Nephron (organoid): ENCODE data around the gene MDM2.

Experiments
- H3K27ac Mint-ChIP-seq, 3 experiments: 2 replicates each; pipeline ENCODE4 v1.8.0; 2020; ENCODE audit warnings: mixed read lengths in 3 of 3, mild to moderate bottlenecking in 2 of 3, moderate library complexity in 1 of 3
- H3K27me3 Mint-ChIP-seq: 2 replicates; pipeline ENCODE4 v1.8.0; 2021; ENCODE audit warnings: low read depth, mild to moderate bottlenecking, moderate library complexity, mixed read lengths
- H3K36me3 Mint-ChIP-seq: 2 replicates; pipeline ENCODE4 v1.8.0; 2020; ENCODE audit warnings: low read depth, mixed read lengths
- H3K4me1 Mint-ChIP-seq: 2 replicates; pipeline ENCODE4 v1.8.0; 2020; ENCODE audit warnings: mixed read lengths
- H3K4me3 Mint-ChIP-seq, 3 experiments: 2 replicates each; pipeline ENCODE4 v1.8.0; 2020; ENCODE audit warnings: mild to moderate bottlenecking in 3 of 3, mixed read lengths in 3 of 3, moderate library complexity in 2 of 3
- H3K9me3 Mint-ChIP-seq: 2 replicates; pipeline ENCODE4 v1.8.0; 2020; ENCODE audit warnings: mixed read lengths
- TF ChIP-seq, protein P1 (sequence below), 3 experiments: fragments of 200-600 bp; sonication (generic); IDR thresholded peaks; one replicate each; pipeline ENCODE4 v1.5.0; 2021; ENCODE audit warnings: antibody characterized with exemption in 3 of 3; ENCODE audit not compliant: unreplicated experiment in 3 of 3

Gene MDM2

DNA sequence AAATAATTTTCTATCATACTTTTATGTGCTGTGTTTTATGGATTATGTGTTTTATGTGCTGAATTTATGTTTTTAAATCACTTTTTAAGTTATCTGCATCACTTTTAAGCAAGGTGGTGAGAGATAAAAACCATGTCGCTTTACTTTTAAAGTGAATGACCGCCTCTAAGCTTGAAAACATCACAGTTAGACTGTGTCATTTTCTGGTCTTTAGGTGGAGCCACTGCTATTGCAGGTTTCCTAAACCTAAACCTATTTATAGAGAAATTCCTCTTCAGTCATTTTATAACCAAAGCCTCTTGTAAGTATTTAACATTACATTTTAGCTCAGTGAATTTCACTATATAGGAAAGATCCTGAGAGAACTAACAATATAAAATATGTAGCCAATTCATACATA is 21.0 kb upstream of the MDM2 start:
- H3K27ac Mint-ChIP-seq, result no peak overlapping the region
- no peaks in the 10 kb centered on the region for H3K9me3 Mint-ChIP-seq
- no peaks in the 10 kb centered on the region for H3K4me1 Mint-ChIP-seq
- H3K27me3 Mint-ChIP-seq, result no peaks in the 10 kb centered on the region
- H3K4me3 Mint-ChIP-seq, result no peak overlapping the region
- TF ChIP-seq, protein P1, sequence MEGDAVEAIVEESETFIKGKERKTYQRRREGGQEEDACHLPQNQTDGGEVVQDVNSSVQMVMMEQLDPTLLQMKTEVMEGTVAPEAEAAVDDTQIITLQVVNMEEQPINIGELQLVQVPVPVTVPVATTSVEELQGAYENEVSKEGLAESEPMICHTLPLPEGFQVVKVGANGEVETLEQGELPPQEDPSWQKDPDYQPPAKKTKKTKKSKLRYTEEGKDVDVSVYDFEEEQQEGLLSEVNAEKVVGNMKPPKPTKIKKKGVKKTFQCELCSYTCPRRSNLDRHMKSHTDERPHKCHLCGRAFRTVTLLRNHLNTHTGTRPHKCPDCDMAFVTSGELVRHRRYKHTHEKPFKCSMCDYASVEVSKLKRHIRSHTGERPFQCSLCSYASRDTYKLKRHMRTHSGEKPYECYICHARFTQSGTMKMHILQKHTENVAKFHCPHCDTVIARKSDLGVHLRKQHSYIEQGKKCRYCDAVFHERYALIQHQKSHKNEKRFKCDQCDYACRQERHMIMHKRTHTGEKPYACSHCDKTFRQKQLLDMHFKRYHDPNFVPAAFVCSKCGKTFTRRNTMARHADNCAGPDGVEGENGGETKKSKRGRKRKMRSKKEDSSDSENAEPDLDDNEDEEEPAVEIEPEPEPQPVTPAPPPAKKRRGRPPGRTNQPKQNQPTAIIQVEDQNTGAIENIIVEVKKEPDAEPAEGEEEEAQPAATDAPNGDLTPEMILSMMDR (IDR thresholded peaks at IDR 0.05; ENCODE audit: unreplicated experiment in 3 of 3), result no peak
- H3K36me3 Mint-ChIP-seq, result no peaks in the 10 kb centered on the region

DNA sequence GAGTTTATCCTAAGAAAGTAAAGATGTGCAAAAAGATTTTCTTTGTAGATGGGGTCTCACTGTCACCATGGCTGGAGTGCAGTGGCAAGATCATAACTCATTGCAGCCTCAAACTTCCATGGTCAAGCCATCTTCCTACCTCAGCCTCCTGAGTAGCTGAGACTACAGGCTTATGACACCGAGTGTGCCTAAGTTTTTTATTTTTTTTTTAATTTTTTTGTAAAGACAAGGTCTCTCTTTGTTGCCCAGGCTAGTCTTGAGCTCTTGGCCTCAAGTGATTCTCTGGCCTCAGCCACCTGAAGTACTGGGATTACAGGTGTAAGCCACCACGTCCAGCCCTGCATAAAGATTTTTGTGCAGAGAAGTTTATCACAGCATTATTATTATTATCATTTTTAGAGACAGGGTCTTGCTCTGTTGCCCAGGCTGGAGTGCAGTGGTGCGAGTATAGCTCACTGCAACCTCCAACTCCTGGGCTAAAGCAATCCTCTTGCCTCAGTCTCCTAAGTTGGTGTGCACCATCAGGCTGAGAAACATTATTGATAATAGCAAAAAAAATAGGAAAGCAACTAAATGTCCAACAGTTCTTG is 19.3 kb upstream of the MDM2 start:
- H3K9me3 Mint-ChIP-seq, result no peaks in the 10 kb centered on the region

DNA sequence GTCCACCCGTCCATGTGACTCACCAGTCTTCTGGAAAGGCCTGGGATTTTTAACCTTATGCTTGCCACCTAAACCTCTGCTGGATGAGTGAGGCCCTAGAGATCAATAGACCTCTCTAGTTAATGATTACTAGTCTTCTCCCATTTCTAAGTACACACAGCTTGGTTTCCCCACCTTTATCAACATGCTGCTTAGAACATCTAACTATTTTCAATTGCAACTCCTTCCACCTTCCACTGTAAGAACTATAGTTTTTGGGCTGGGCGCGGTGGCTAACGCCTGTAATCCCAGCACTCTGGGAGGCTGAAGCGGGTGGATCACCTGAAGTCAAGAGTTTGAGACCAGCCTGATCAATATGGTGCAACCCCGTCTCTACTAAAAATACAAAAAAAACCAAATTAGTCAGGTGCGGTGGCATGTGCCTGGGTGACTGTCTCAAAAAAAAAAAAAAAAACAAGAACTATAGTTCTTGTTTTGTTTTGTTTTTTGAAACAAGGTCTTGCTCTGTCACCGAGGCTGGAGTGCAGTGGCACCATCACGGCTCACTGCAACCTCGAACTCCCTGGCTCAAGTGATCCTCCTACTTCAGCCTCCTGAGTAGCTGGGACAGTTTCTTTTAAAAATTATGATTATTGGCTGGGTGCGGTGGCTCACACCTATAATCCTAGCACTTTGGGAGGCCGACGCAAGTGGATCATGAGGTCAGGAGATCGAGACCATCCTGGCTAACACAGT is 18.7 kb upstream of the MDM2 start:
- no peak overlapping the region for H3K4me3 Mint-ChIP-seq
- H3K27ac Mint-ChIP-seq, result no peak overlapping the region
- H3K27me3 Mint-ChIP-seq, result no peaks in the 10 kb centered on the region
- H3K36me3 Mint-ChIP-seq, result no peaks in the 10 kb centered on the region
- H3K9me3 Mint-ChIP-seq, result no peaks in the 10 kb centered on the region
- no peaks in the 10 kb centered on the region for H3K4me1 Mint-ChIP-seq
- TF ChIP-seq, protein P1 (IDR thresholded peaks at IDR 0.05; ENCODE audit: unreplicated experiment in 3 of 3), result no peak

More for the DNA sequence above, 19.3 kb upstream of the MDM2 start:
- Mint-ChIP-seq H3K27me3 (no peaks in the 10 kb centered on the region), H3K36me3 (no peaks in the 10 kb centered on the region), H3K4me1 (no peaks in the 10 kb centered on the region), H3K27ac (no peak overlapping the region), H3K4me3 (no peak overlapping the region)
- TF ChIP-seq, protein P1 (IDR thresholded peaks at IDR 0.05; ENCODE audit: unreplicated experiment in 3 of 3), result no peak

DNA sequence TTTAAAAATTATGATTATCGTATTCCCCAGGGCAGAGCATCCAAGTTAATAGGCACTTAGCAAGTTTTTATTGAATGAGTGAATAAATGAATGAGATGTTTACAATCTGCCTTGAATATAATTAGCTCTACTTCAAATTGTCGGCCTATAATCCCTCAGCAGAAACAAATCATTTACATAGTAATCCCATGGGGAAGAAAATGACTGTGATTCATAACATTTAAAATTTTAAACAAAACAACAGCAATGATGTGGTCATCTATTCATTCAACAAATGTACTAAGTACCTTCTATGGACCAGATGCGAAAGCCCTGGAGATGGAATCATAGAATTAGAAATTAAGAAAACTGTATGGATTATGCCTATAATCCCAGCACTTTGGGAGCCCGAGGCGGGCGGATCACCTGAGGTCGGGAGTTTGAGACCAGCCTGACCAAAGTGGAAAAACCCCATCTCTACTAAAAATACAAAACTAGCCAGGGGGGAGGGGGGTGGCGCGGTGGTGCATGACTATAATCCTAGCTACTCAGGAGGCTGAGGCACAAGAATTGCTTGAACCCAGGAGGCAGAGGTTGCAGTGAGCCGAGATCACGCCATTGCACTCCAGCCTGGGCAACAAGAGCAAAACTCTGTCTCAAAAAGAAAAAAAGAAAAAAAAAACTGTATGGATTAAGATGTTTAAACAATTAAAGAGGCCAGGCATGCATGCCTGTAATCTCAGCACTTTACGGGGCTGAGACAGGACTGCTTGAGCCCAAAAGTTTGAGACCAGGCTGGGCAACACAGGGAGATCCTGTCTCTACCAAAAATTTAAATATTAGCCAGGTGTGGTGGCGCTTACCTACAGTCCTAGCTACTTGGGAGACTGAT is 17.7 kb upstream of the MDM2 start:
- Mint-ChIP-seq H3K27ac (no peak overlapping the region), H3K36me3 (no peaks in the 10 kb centered on the region), H3K9me3 (no peaks in the 10 kb centered on the region), H3K4me1 (no peaks in the 10 kb centered on the region), H3K27me3 (no peaks in the 10 kb centered on the region), H3K4me3 (no peak overlapping the region)
- TF ChIP-seq, protein P1 (IDR thresholded peaks at IDR 0.05; ENCODE audit: unreplicated experiment in 3 of 3), result no peak

DNA sequence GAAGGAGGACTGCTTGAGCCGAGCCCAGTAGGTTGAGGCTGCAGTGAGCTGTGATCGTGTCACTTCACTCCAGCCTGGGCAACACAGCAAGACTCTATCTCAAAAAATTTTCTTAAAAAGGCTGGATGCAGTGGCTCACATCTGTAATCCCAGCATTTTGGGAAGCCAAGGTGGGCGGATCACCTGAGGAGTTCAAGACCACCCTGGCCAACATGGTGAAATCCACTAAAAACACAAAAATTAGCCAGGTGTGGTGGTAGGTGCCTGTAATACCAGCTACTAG is 17.1 kb upstream of the MDM2 start:
- TF ChIP-seq, protein P1 (IDR thresholded peaks at IDR 0.05; ENCODE audit: unreplicated experiment in 3 of 3), result no peak
- no peak overlapping the region for H3K4me3 Mint-ChIP-seq
- H3K36me3 Mint-ChIP-seq, result no peaks in the 10 kb centered on the region
- H3K9me3 Mint-ChIP-seq, result no peaks in the 10 kb centered on the region
- no peak overlapping the region for H3K27ac Mint-ChIP-seq
- H3K27me3 Mint-ChIP-seq, result no peaks in the 10 kb centered on the region
- no peaks in the 10 kb centered on the region for H3K4me1 Mint-ChIP-seq
